Fibroblast of mammary gland (primary cell): Measurements from ENCODE around the gene PEX26.
"Not testable (repeated sequence)": the region's sequence is repeated elsewhere in the genome, so short reads cannot be mapped to it uniquely, and the experiment has no call there.

ENCODE experiments used
- DNase-seq: peaks from one replicate; pipeline ENCODE4 v3.0.0-alpha.2; 2010; ENCODE audit warnings: low read depth
- H3K4me3 ChIP-seq: 2 replicates; pipeline ENCODE4 v1.5.1; 2011; ENCODE audit warnings: low read depth, mild to moderate bottlenecking, low read length, moderate library complexity; ENCODE audit not compliant: control insufficient read depth
- TF ChIP-seq, protein P1 (sequence below): conservative IDR thresholded peaks from 2 replicates; pipeline ENCODE4 v1.5.1; 2011; ENCODE audit warnings: low read depth, low read length, inconsistent platforms; ENCODE audit not compliant: control insufficient read depth, insufficient read depth

Gene PEX26

DNA sequence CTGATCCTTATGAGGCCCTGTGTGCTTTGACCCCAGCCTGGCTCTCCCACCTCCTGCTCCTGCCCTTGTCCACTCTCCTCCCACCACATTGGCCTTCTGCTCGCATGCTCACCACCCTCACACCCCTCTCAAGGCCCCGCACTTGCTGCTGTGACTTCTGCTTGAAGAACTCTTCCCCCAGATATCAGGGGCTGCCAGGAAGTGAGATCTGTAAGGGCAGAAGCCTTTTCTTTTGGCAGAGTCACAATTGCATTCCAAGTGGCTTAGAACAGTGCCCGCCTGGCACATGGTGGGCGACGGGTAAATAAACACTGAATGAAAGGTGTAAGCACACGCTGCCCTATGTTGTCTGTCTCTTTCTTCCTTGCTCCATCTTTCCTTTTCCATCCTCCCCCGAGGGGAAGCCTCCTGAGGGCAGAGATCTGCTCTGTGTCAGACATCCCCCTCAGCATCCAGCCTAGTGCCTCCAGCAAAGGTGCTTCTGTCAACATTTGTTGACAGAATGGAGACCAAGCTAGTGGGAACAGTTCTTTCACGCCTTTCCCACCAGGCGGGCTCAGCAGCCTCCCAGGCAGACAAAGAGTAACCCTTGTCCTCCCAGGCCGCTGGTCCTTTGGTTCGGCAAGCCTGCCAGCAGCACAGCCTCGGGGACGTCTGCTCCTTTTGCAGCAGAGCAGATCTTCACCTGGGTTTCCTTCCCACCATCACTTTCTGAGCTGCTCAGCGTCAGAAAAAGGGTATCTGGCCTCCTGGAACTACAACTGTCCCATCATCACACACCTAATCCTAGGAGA is 10.0 kb upstream of the PEX26 start:
- DNase-seq: no peak
- H3K4me3 ChIP-seq: no peak overlapping the region
- TF ChIP-seq, protein P1, sequence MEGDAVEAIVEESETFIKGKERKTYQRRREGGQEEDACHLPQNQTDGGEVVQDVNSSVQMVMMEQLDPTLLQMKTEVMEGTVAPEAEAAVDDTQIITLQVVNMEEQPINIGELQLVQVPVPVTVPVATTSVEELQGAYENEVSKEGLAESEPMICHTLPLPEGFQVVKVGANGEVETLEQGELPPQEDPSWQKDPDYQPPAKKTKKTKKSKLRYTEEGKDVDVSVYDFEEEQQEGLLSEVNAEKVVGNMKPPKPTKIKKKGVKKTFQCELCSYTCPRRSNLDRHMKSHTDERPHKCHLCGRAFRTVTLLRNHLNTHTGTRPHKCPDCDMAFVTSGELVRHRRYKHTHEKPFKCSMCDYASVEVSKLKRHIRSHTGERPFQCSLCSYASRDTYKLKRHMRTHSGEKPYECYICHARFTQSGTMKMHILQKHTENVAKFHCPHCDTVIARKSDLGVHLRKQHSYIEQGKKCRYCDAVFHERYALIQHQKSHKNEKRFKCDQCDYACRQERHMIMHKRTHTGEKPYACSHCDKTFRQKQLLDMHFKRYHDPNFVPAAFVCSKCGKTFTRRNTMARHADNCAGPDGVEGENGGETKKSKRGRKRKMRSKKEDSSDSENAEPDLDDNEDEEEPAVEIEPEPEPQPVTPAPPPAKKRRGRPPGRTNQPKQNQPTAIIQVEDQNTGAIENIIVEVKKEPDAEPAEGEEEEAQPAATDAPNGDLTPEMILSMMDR: no peak

GRCh38 chr22:18068381-18068988 is 9.3 kb upstream of the PEX26 start:
- TF ChIP-seq, protein P1: no peak
- no peak overlapping the region for H3K4me3 ChIP-seq
- no peak for DNase-seq

GRCh38 chr22:18069041-18069440 is 8.7 kb upstream of the PEX26 start:
- no peak for DNase-seq
- TF ChIP-seq, protein P1: no peak
- H3K4me3 ChIP-seq: no peak overlapping the region

DNA sequence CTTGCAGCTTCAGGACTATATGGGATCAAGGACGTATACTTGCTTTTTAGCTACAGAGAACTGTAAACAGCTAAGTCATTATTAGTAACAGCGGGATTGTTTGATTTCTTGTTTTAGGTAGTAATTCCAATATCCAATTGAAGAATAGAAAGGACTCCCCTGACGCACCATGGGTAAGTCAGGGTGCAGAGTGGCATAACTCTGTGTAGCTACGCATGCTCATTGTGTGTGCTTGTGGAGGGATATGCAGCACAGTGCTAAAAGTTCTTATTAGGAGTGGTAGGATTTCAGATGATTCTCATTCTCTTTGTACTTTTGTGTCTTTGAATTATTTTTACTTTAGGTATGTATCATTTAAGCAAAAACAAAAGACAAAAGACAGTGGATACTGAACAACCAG is 7.7 kb upstream of the PEX26 start:
- TF ChIP-seq, protein P1: no peak
- H3K4me3 ChIP-seq: no peak overlapping the region
- no peak for DNase-seq

DNA sequence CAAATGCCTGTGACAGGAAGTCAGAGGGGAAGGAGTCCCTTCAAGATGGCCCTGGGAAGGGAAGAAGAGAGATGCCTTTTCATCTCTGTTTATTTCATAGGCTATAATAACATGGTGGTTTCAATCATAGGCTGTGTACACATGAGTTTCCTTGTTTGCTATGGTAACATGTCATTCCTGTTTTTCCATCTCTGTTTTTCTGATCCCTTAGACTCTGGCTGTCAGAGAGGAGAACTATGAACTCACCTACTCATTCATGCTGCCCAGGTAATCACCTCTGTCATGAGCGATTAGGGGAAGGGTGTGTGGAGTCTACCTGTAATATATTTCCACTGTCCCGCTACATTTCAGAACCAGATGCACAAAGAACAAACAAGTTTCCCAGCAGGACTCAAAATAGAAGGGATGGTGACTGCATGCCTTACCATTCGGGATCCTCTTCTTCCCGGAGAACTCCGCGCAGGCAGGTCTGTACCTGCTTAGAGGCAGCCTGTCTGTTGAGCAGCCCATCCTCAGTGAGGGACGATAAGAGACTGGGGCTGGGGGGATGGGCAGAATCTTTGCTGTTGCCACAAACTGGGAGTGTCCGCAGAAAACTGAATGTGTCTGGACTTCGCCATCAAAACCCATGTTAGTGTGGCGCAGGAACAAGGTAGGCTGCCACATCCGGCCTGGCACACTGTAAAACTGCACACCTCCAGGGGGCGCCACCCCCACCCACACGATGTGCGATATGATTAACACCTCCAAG is 7.1 kb upstream of the PEX26 start:
- TF ChIP-seq, protein P1: no peak
- DNase-seq: no peak
- H3K4me3 ChIP-seq: no peak overlapping the region

DNA sequence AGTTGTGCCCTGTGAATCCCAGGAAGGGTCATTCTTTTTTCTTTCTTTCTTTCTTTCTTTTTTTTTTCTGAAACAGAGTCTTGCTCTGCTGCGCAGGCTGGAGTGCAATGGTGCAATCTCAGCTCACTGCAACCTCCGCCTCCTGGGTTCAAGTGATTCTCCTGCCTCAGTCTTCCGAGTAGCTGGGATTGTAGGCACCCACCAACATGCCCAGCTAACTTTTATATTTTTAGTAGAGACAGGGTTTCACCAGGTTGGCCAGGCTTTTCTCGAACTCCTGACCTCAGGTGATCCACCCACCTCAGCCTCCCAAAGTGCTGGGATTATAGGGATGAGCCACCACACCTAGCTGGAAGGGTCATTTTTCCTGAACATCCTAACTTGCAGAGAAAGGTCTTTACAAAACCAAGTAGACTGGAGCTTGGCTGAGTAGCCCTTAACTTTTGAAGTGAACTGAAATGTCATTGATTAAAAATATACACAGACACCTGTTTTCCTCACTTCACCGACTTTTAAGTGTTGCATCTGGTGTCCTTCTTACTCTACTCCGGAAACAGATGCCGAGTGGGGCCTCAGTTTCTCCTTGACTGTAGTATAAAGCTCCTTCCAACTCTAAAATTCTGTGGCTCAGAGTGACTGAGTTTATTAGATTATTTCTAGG is 6.4 kb upstream of the PEX26 start:
- not testable (repeated sequence) for H3K4me3 ChIP-seq, DNase-seq
